Right lobe of liver (tissue), 4 donors: ENCODE results near the gene CNTN2.

ENCODE experiments used
- POLR2A ChIP-seq: fragments of 450-650 bp; IDR thresholded peaks from one replicate; pipeline ENCODE4 v1.6.1; 2017; ENCODE audit warnings: antibody characterized with exemption, mild to moderate bottlenecking
- TF ChIP-seq, protein P1 (sequence below), 4 donors: fragments of 200-600 bp in 3 of 4; fragments of 450-650 bp in 1 of 4; IDR thresholded peaks; one replicate each; pipeline versions ENCODE4 v1.5.1 to v1.8.0; 2016 to 2022; ENCODE audit warnings: antibody characterized with exemption in 4 of 4, mild to moderate bottlenecking in 2 of 4
- donor health status: DM: no; HTN: no; CAD: no.
- donor health status: DM: no; HTN: no; CAD: no.
- donor health status: DM: no; HTN: yes; CAD: no.

DNA sequence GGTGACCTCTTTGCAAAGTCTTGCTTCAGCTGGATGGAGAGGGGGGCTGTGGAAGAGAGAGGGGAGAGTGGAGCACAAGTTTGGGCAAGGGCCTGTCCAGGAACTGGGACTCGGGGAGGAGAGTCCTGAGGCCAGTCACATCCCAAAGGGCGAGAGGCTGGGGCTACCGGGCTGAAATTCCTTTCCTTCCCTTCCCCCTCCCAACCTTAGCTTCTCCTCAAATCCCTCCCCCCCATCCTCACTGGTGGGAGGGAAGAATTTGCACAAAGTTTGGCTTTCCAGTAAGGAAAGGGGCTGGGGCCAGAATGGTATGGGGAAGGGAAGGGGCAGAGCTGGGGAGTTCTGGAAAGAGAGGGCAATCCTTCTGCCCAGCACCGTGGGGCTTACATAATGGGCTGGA is 854 bp downstream of the CNTN2 start:
- TF ChIP-seq, protein P1, sequence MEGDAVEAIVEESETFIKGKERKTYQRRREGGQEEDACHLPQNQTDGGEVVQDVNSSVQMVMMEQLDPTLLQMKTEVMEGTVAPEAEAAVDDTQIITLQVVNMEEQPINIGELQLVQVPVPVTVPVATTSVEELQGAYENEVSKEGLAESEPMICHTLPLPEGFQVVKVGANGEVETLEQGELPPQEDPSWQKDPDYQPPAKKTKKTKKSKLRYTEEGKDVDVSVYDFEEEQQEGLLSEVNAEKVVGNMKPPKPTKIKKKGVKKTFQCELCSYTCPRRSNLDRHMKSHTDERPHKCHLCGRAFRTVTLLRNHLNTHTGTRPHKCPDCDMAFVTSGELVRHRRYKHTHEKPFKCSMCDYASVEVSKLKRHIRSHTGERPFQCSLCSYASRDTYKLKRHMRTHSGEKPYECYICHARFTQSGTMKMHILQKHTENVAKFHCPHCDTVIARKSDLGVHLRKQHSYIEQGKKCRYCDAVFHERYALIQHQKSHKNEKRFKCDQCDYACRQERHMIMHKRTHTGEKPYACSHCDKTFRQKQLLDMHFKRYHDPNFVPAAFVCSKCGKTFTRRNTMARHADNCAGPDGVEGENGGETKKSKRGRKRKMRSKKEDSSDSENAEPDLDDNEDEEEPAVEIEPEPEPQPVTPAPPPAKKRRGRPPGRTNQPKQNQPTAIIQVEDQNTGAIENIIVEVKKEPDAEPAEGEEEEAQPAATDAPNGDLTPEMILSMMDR (IDR thresholded peaks at IDR 0.05): no peak
- TF ChIP-seq POLR2A: no peak
